ENCODE data around the gene ARNT2. TPM values are rescaled to one million over a fixed set of nuclear protein-coding genes. Genes with fewer than 3 reads are reported as not detected.

Gene ARNT2
- total and polyA plus RNA-seq, 2 experiments from 2014 or later = 4.6 to 11.6 TPM

DNA sequence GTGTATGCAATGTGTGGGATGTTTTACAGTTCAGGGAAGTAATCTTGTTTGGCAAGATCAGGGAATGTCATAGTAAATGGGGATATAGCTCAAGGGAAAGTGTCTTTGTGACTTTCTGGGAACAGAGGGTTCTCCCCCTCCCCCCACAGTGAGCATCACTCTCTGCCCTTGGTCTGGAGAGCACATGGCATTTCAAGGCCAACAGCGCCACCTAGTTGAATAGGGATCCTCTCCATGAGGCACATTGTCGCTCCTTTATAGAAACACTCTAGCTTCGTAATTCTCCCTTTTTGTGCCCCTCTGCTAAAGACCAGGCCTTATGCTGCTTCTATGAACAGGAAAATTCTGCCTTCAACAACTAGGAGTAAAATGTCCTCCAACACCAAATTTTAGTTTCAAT is 37.1 kb upstream of the ARNT2 start (continued):
- TF ChIP-seq, protein P1, sequence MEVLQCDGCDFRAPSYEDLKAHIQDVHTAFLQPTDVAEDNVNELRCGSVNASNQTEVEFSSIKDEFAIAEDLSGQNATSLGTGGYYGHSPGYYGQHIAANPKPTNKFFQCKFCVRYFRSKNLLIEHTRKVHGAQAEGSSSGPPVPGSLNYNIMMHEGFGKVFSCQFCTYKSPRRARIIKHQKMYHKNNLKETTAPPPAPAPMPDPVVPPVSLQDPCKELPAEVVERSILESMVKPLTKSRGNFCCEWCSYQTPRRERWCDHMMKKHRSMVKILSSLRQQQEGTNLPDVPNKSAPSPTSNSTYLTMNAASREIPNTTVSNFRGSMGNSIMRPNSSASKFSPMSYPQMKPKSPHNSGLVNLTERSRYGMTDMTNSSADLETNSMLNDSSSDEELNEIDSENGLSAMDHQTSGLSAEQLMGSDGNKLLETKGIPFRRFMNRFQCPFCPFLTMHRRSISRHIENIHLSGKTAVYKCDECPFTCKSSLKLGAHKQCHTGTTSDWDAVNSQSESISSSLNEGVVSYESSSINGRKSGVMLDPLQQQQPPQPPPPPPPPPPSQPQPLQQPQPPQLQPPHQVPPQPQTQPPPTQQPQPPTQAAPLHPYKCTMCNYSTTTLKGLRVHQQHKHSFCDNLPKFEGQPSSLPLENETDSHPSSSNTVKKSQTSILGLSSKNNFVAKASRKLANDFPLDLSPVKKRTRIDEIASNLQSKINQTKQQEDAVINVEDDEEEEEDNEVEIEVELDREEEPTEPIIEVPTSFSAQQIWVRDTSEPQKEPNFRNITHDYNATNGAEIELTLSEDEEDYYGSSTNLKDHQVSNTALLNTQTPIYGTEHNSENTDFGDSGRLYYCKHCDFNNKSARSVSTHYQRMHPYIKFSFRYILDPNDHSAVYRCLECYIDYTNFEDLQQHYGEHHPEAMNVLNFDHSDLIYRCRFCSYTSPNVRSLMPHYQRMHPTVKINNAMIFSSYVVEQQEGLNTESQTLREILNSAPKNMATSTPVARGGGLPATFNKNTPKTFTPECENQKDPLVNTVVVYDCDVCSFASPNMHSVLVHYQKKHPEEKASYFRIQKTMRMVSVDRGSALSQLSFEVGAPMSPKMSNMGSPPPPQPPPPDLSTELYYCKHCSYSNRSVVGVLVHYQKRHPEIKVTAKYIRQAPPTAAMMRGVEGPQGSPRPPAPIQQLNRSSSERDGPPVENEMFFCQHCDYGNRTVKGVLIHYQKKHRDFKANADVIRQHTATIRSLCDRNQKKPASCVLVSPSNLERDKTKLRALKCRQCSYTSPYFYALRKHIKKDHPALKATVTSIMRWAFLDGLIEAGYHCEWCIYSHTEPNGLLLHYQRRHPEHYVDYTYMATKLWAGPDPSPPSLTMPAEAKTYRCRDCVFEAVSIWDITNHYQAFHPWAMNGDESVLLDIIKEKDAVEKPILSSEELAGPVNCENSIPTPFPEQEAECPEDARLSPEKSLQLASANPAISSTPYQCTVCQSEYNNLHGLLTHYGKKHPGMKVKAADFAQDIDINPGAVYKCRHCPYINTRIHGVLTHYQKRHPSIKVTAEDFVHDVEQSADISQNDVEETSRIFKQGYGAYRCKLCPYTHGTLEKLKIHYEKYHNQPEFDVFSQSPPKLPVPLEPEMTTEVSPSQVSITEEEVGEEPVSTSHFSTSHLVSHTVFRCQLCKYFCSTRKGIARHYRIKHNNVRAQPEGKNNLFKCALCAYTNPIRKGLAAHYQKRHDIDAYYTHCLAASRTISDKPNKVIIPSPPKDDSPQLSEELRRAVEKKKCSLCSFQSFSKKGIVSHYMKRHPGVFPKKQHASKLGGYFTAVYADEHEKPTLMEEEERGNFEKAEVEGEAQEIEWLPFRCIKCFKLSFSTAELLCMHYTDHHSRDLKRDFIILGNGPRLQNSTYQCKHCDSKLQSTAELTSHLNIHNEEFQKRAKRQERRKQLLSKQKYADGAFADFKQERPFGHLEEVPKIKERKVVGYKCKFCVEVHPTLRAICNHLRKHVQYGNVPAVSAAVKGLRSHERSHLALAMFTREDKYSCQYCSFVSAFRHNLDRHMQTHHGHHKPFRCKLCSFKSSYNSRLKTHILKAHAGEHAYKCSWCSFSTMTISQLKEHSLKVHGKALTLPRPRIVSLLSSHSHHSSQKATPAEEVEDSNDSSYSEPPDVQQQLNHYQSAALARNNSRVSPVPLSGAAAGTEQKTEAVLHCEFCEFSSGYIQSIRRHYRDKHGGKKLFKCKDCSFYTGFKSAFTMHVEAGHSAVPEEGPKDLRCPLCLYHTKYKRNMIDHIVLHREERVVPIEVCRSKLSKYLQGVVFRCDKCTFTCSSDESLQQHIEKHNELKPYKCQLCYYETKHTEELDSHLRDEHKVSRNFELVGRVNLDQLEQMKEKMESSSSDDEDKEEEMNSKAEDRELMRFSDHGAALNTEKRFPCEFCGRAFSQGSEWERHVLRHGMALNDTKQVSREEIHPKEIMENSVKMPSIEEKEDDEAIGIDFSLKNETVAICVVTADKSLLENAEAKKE (CRISPR knock-in tag; IDR thresholded peaks at IDR 0.05) = no peak
- TF ChIP-seq, protein P2, sequence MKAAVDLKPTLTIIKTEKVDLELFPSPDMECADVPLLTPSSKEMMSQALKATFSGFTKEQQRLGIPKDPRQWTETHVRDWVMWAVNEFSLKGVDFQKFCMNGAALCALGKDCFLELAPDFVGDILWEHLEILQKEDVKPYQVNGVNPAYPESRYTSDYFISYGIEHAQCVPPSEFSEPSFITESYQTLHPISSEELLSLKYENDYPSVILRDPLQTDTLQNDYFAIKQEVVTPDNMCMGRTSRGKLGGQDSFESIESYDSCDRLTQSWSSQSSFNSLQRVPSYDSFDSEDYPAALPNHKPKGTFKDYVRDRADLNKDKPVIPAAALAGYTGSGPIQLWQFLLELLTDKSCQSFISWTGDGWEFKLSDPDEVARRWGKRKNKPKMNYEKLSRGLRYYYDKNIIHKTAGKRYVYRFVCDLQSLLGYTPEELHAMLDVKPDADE (IDR thresholded peaks at IDR 0.05) = no peak
- TF ChIP-seq STAT1 (IDR thresholded peaks at IDR 0.05; ENCODE audit: unreplicated experiment) (no peak), ZNF331 (CRISPR knock-in tag; IDR thresholded peaks at IDR 0.05; ENCODE audit: low read depth) (no peak)

DNA sequence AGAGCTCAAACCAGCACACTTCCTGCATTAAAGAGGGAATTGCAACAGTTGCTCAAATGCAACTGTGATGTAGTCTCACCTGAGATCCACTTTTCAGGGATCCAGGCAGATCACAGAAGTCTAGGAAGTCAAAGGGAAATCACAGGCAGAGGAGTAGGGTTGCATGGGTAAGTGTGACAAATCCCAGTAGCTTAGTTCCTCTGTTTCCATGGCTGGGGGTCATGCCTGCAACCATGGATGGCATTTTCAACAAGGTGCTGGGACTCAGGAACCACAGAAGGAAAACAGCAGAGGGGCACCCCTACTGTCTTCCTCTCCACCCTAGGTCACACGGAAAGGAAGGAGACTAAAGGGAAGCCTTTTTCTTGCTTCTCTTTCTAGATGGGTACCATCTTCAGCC is 36.5 kb upstream of the ARNT2 start:
- H3K27ac Mint-ChIP-seq = no peak overlapping the region
- no peak overlapping the region for H2AFZ ChIP-seq
- no peaks in the 10 kb centered on the region for H3K9me2 ChIP-seq (ENCODE audit: insufficient read depth)
- no peaks in the 10 kb centered on the region for H3K4me1 ChIP-seq (ENCODE audit: insufficient read depth)
- no peaks in the 10 kb centered on the region for H3K36me3 ChIP-seq (ENCODE audit: insufficient read depth)
- no peak for ATAC-seq
- H3K9me3 Mint-ChIP-seq = peaks cover 52% of the 10 kb centered on the region
- no peaks in the 10 kb centered on the region for H4K20me1 ChIP-seq (replicated peaks; ENCODE audit: insufficient read depth)
- H3K79me2 ChIP-seq (replicated peaks; ENCODE audit: insufficient read depth) = no peaks in the 10 kb centered on the region
- H3K4me2 ChIP-seq = no peak overlapping the region
- no peaks in the 10 kb centered on the region for H3K27me3 ChIP-seq (ENCODE audit: insufficient read depth)
- H3K4me3 ChIP-seq = no peak overlapping the region
- H3K27me3 Mint-ChIP-seq (ENCODE audit: insufficient read depth, low read depth, poor library complexity) = peaks cover 6% of the 10 kb centered on the region
- H3K4me1 Mint-ChIP-seq = no peaks in the 10 kb centered on the region
- no peak overlapping the region for H3K4me3 Mint-ChIP-seq
- H3F3A ChIP-seq (replicated peaks; ENCODE audit: low read depth) = no peaks in the 10 kb centered on the region
- DNase-seq (ENCODE audit: low spot score) = no peak
- peaks cover 37% of the 10 kb centered on the region; the same call in 2 of the 3 replicates for H3K36me3 Mint-ChIP-seq (ENCODE audit: low read depth)
- H3K27ac ChIP-seq (ENCODE audit: low read depth) = no peak overlapping the region
- no peak for TF ChIP-seq NANOG (IDR thresholded peaks at IDR 0.05; ENCODE audit: borderline replicate concordance)
- TF ChIP-seq, protein P2 (IDR thresholded peaks at IDR 0.05) = no peak
- TF ChIP-seq, protein P3, sequence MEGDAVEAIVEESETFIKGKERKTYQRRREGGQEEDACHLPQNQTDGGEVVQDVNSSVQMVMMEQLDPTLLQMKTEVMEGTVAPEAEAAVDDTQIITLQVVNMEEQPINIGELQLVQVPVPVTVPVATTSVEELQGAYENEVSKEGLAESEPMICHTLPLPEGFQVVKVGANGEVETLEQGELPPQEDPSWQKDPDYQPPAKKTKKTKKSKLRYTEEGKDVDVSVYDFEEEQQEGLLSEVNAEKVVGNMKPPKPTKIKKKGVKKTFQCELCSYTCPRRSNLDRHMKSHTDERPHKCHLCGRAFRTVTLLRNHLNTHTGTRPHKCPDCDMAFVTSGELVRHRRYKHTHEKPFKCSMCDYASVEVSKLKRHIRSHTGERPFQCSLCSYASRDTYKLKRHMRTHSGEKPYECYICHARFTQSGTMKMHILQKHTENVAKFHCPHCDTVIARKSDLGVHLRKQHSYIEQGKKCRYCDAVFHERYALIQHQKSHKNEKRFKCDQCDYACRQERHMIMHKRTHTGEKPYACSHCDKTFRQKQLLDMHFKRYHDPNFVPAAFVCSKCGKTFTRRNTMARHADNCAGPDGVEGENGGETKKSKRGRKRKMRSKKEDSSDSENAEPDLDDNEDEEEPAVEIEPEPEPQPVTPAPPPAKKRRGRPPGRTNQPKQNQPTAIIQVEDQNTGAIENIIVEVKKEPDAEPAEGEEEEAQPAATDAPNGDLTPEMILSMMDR (conservative IDR thresholded peaks at IDR 0.05; ENCODE audit: low read depth in 2 of 2) = no peak
- TF ChIP-seq EZH2phosphoT487 (IDR thresholded peaks at IDR 0.05; ENCODE audit: unreplicated experiment) = no peak
- no peak for TF ChIP-seq EZH2 (IDR thresholded peaks at IDR 0.05; ENCODE audit: low read depth, unreplicated experiment)
- TF ChIP-seq STAT1 (IDR thresholded peaks at IDR 0.05; ENCODE audit: unreplicated experiment) = no peak
- no peak for TF ChIP-seq CREB1 (CRISPR knock-in tag; IDR thresholded peaks at IDR 0.05; ENCODE audit: low read depth)
- no peak for TF ChIP-seq JUNB (IDR thresholded peaks at IDR 0.05; ENCODE audit: unreplicated experiment)
